A673 (cell line): ENCODE data around the gene DYNC1LI1. TPM values are rescaled to one million over a fixed set of nuclear protein-coding genes. Genes with fewer than 3 reads are reported as not detected.

ENCODE experiments used
- BruUV-seq: library from RNA; stranded (reverse); fragments of 400-500 nt; replicated peaks from 2 replicates; lab custom pipeline; 2021; lab: Mats Ljungman, UMichigan
- CTCF ChIA-PET: fragments of 300-600 bp; sonication (Branson Sonifier 250); formaldehyde crosslinking; loops from one replicate; lab custom pipeline; 2022; ENCODE audit warnings: antibody characterized with exemption; lab: Charles Lee
- POLR2A ChIA-PET: fragments of 300-600 bp; sonication (Branson Sonifier 250); formaldehyde crosslinking; loops from one replicate; lab custom pipeline; 2022; ENCODE audit warnings: antibody characterized with exemption; ENCODE audit not compliant: low non-redundant PET; lab: Charles Lee
- DNase-seq: peaks from one replicate; pipeline ENCODE4 v3.0.0-alpha.2; 2015; ENCODE audit warnings: low spot score
- H3K27ac ChIP-seq: fragments of 200-600 bp; sonication (generic); 2 replicates; pipeline ENCODE4 v1.5.1; 2016; ENCODE audit warnings: mixed run types, low read depth, mild to moderate bottlenecking, mixed read lengths, antibody characterized with exemption, low read length; ENCODE audit not compliant: poor library complexity, severe bottlenecking
- H3K27me3 ChIP-seq: fragments of 200-600 bp; sonication (generic); replicated peaks from 2 replicates; pipeline ENCODE4 v1.6.1; 2017; ENCODE audit warnings: mixed run types, low read depth, mild to moderate bottlenecking, mixed read lengths, antibody characterized with exemption, low read length; ENCODE audit not compliant: insufficient read depth, poor library complexity
- H3K36me3 ChIP-seq: fragments of 200-600 bp; sonication (generic); 2 replicates; pipeline ENCODE4 v1.6.1; 2016; ENCODE audit warnings: mixed run types, mild to moderate bottlenecking, mixed read lengths, antibody characterized with exemption, low read length; ENCODE audit not compliant: insufficient read depth, poor library complexity, severe bottlenecking
- H3K4me1 ChIP-seq: fragments of 200-600 bp; sonication (generic); 2 replicates; pipeline ENCODE4 v1.6.1; 2017; ENCODE audit warnings: mixed run types, mild to moderate bottlenecking, mixed read lengths, antibody characterized with exemption, low read length; ENCODE audit not compliant: insufficient read depth, poor library complexity, severe bottlenecking
- H3K4me3 ChIP-seq: fragments of 200-600 bp; sonication (generic); 2 replicates; pipeline ENCODE4 v1.5.1; 2016; ENCODE audit warnings: low read depth, mixed run types, mild to moderate bottlenecking, mixed read lengths, low read length; ENCODE audit not compliant: poor library complexity, severe bottlenecking
- H3K9me3 ChIP-seq: fragments of 200-600 bp; sonication (generic); 2 replicates; pipeline ENCODE4 v1.6.1; 2016; ENCODE audit warnings: mixed run types, low read depth, mild to moderate bottlenecking, mixed read lengths, antibody characterized with exemption, low read length; ENCODE audit not compliant: poor library complexity, severe bottlenecking
- EZH2 ChIP-seq: fragments of 200-600 bp; sonication (generic); IDR thresholded peaks from 2 replicates; pipeline ENCODE4 v1.6.1; 2017; ENCODE audit warnings: borderline replicate concordance, low read depth, mild to moderate bottlenecking, mixed read lengths, antibody characterized with exemption, low read length; ENCODE audit not compliant: poor library complexity, severe bottlenecking
- intact Hi-C: fragments of 100-400 bp; cut with micrococcal nuclease; formaldehyde crosslinking; loops from one replicate; pipeline ENCODE4 v1.10.0; 2022; ENCODE audit not compliant: unreplicated experiment
- total RNA-seq: library from RNA; stranded (reverse); gene quantifications from 2 replicates; pipeline ENCODE4 v1.2.3, GENCODE V29; 2021
- TF ChIP-seq, protein P1 (sequence below): fragments of 300-800, 200-600 bp; sonication (generic); conservative IDR thresholded peaks from 2 replicates; pipeline ENCODE4 v1.5.1; 2017; ENCODE audit warnings: low read depth, mild to moderate bottlenecking, antibody characterized with exemption, low read length, moderate library complexity, mixed read lengths

Gene DYNC1LI1
- total RNA-seq, 1 experiment from 2014 or later, result 73.1 TPM

DNA sequence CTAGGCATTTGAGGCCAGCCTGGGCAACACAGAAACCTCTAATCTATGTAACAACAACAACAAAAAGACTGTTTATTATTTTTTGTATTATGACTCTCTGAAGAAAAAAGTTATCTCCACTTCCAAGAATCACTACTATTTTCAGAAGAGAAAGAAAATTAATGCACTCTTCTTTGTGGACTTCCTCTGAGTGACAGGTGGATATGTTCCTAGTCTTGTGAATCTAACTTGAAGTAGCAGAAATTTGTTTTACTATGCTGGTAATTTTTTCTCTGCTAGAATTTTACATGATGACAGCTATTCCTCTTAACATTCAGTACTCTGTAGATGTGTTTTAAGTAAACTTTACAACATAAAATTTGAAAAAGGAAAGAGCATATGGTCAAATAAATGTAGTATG is 16.7 kb downstream of the DYNC1LI1 start:
- no peaks in the 10 kb centered on the region for H3K9me3 ChIP-seq
- no peaks in the 10 kb centered on the region for H3K36me3 ChIP-seq
- ChIA-PET POLR2A (no interaction called here), CTCF (no interaction called here)
- peaks cover 14% of the 10 kb centered on the region for H3K4me1 ChIP-seq
- intact Hi-C loops, result no loop called here
- no peak overlapping the region for H3K27ac ChIP-seq
- TF ChIP-seq, protein P1, sequence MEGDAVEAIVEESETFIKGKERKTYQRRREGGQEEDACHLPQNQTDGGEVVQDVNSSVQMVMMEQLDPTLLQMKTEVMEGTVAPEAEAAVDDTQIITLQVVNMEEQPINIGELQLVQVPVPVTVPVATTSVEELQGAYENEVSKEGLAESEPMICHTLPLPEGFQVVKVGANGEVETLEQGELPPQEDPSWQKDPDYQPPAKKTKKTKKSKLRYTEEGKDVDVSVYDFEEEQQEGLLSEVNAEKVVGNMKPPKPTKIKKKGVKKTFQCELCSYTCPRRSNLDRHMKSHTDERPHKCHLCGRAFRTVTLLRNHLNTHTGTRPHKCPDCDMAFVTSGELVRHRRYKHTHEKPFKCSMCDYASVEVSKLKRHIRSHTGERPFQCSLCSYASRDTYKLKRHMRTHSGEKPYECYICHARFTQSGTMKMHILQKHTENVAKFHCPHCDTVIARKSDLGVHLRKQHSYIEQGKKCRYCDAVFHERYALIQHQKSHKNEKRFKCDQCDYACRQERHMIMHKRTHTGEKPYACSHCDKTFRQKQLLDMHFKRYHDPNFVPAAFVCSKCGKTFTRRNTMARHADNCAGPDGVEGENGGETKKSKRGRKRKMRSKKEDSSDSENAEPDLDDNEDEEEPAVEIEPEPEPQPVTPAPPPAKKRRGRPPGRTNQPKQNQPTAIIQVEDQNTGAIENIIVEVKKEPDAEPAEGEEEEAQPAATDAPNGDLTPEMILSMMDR, result no peak
- no peak for TF ChIP-seq EZH2
- DNase-seq, result no peak
- no peak overlapping the region for H3K4me3 ChIP-seq
- no peaks in the 10 kb centered on the region for H3K27me3 ChIP-seq
- no TSS peak for BruUV-seq

DNA sequence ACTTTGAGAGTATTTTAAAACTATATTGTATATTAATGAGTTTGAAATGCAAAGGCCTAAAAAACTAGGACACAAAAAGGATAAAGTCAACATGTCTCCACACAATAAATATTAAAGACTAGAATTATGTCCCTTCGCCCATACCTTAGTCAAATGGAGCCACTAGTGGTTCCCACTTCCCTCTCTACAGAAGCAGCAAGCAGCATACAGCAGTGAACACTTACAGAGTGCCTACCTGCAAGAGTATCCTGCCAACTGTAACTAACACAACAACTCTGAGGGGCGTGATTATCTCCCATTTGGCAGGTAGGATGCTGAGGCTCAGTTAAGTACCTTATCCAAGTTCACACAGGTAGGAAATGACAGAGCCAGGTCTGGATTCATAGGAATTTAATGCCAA is 17.2 kb downstream of the DYNC1LI1 start:
- ChIA-PET CTCF (no interaction called here), POLR2A (no interaction called here)
- no peaks in the 10 kb centered on the region for H3K27me3 ChIP-seq
- no peak for DNase-seq
- no peaks in the 10 kb centered on the region for H3K9me3 ChIP-seq
- H3K27ac ChIP-seq, result no peak overlapping the region
- no peak for TF ChIP-seq EZH2
- TF ChIP-seq, protein P1, result no peak
- no TSS peak for BruUV-seq
- H3K4me1 ChIP-seq, result peaks cover 14% of the 10 kb centered on the region
- intact Hi-C loops, result no loop called here
- H3K36me3 ChIP-seq, result no peaks in the 10 kb centered on the region
- H3K4me3 ChIP-seq, result no peak overlapping the region

DNA sequence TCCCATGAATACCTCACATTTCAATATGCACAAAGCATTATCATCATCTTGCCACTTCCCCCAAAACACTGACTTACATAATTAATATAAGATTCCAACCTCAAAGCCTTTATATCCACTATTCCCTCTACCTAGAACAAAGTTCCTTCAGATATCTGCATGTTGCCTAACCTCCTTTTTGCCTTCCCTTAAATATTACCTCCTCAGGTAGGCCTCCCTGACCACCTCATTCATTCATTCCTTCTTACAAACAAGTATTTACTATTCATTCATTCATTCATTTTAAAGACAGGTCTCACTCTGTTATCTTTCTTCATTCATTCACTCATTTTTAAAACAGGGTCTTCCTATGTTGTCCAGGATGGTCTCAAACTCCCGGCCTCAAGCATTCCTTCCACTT is 18.6 kb downstream of the DYNC1LI1 start:
- Histone ChIP-seq H3K4me1 (peaks cover 14% of the 10 kb centered on the region), H3K9me3 (no peaks in the 10 kb centered on the region), H3K4me3 (no peak overlapping the region), H3K27me3 (no peaks in the 10 kb centered on the region), H3K27ac (no peak overlapping the region), H3K36me3 (no peaks in the 10 kb centered on the region)
- intact Hi-C loops, result no loop called here
- no TSS peak for BruUV-seq
- POLR2A ChIA-PET, result no interaction called here
- no peak for DNase-seq
- CTCF ChIA-PET, result no interaction called here
- TF ChIP-seq EZH2, result no peak
- TF ChIP-seq, protein P1, result no peak
